Fibroblast of pulmonary artery (primary cell): ENCODE results near the gene CUL4B.
"Not testable (repeated sequence)": the region's sequence is repeated elsewhere in the genome, so short reads cannot be mapped to it uniquely, and the experiment has no call there.

ENCODE experiments used
- DNase-seq: peaks from one replicate; pipeline ENCODE4 v3.0.0-alpha.2; 2010; ENCODE audit warnings: low read depth
- H3K4me3 ChIP-seq: replicated peaks from 2 replicates; pipeline ENCODE4 v1.5.1; 2011; ENCODE audit warnings: low read depth, mild to moderate bottlenecking, control low read depth, low read length, moderate library complexity
- TF ChIP-seq, protein P1 (sequence below): IDR thresholded peaks from 2 replicates; pipeline ENCODE4 v1.5.1; 2011; ENCODE audit warnings: mild to moderate bottlenecking, control low read depth, low read length, inconsistent platforms; ENCODE audit errors: missing control alignments

The CUL4B gene

DNA sequence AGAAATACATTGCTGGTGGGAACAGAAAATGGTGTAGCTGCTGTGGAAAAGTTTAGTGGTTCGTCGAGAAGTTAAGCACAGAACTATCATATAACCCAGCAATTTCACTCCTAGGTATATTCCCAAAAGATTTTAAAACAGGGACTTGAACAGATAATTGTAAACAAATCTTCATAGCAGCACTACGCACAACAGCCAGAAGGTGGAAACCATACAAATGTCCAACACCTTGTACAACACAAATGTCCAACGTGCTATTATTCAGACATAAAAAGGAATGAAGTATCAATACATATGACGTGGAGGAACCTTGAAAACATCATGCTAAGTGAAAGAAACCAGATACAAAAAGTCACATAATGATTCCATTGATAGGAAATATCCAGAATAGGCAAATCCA, 37.9 kb downstream of the CUL4B start:
- DNase-seq, result no peak
- no peak overlapping the region for H3K4me3 ChIP-seq
- TF ChIP-seq, protein P1, sequence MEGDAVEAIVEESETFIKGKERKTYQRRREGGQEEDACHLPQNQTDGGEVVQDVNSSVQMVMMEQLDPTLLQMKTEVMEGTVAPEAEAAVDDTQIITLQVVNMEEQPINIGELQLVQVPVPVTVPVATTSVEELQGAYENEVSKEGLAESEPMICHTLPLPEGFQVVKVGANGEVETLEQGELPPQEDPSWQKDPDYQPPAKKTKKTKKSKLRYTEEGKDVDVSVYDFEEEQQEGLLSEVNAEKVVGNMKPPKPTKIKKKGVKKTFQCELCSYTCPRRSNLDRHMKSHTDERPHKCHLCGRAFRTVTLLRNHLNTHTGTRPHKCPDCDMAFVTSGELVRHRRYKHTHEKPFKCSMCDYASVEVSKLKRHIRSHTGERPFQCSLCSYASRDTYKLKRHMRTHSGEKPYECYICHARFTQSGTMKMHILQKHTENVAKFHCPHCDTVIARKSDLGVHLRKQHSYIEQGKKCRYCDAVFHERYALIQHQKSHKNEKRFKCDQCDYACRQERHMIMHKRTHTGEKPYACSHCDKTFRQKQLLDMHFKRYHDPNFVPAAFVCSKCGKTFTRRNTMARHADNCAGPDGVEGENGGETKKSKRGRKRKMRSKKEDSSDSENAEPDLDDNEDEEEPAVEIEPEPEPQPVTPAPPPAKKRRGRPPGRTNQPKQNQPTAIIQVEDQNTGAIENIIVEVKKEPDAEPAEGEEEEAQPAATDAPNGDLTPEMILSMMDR, result no peak

DNA sequence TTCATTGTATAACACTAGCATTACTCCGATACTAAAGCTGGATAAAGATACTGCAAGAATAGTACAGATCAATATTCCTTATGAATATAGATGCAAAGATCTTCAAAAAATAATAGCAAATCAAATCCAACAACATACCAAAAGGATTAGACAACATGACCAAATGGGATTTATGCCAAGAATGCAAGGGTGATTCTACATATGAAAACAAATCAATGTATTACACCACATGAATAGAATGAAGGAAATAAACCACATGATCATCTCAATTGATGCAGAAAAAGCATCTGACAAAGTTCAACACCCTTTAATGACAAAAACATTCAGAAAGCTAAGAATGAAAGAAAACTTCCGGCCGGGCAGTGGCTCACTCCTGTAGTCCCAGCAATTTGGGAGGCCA, 42.8 kb downstream of the CUL4B start:
- H3K4me3 ChIP-seq, result no peak overlapping the region
- peak; percentile 73 for DNase-seq
- TF ChIP-seq, protein P1, result no peak

DNA sequence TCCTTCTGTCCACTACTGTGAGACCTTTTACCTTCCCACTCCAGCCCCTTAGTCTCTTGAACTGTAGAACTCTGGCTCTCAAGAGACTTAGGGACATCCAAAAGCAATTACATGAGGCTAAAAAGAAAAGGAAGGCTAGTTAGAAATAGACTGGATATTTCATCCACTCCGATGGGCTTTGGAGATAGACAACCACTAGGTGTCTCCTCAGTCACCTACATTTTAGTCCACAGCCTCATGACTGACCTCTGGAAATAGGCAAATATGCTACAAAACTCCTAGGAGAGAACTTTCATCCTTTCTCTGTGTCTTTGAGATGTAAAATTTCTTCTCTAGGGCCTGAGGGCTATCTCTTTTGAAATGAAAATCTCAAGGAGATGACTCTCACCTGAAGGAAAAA, 46.5 kb downstream of the CUL4B start:
- no peak overlapping the region for H3K4me3 ChIP-seq
- TF ChIP-seq, protein P1, result peak; percentile 39
- peak; percentile 34 for DNase-seq

DNA sequence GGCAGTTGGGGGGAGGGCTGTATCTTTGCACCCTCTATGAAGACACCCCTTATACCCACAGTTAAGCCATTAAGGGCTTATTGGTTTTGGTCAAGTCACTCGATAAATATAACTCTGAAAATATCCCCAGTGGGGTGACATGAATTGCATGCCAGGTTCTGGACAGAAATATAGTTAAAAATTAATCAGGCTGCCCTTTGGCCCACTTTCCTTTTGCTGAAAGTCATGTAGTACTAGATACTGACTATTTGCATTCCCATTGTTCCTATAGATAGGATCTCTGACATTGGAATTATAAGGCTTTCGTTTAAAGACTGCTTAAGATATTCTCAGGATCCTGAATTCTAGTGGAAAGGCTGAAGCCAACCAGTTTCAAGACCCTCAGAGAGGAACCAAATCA, 48.1 kb downstream of the CUL4B start:
- H3K4me3 ChIP-seq, result no peak overlapping the region
- TF ChIP-seq, protein P1, result no peak
- no peak for DNase-seq

DNA sequence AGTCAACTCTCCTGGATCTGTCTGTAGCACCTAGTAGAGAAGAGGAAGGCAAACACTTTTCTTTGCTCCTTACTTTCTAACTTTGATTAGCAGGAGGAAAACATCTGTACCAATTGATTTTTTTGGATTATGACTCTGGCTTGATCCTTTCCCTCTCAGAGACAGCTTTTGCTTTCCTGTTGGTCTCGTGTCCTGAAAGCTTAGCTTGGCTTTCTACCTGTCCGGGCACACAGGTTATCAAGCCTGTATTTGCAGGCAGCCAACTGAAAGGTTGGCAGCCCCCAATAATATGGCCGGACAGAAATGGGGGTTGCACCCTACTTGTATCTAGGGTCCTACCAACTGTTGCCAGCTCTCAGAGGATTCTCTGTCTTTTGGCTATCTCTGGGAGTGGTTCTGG, 48.5 kb downstream of the CUL4B start:
- TF ChIP-seq, protein P1, result no peak
- no peak for DNase-seq
- no peak overlapping the region for H3K4me3 ChIP-seq

DNA sequence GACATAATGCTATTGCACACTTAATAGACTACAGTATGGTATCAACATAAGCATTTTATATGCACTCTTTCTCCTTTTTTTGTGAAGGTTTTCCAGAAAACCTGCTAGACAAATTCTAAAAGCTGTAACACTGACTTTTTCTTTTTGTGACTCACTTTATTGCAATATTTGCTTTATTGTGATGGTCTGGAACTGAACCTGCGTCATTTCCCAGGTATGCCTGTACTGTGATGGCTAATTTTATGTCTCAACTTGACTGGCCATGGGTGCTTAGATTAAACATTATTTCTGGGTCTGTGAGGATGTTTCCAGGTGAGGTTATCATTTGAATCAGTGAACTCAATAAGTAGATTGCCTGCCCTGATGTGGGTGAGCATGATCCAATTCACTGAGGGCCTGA, 56.2 kb downstream of the CUL4B start:
- no peak for DNase-seq
- TF ChIP-seq, protein P1, result no peak
- no peak overlapping the region for H3K4me3 ChIP-seq

DNA sequence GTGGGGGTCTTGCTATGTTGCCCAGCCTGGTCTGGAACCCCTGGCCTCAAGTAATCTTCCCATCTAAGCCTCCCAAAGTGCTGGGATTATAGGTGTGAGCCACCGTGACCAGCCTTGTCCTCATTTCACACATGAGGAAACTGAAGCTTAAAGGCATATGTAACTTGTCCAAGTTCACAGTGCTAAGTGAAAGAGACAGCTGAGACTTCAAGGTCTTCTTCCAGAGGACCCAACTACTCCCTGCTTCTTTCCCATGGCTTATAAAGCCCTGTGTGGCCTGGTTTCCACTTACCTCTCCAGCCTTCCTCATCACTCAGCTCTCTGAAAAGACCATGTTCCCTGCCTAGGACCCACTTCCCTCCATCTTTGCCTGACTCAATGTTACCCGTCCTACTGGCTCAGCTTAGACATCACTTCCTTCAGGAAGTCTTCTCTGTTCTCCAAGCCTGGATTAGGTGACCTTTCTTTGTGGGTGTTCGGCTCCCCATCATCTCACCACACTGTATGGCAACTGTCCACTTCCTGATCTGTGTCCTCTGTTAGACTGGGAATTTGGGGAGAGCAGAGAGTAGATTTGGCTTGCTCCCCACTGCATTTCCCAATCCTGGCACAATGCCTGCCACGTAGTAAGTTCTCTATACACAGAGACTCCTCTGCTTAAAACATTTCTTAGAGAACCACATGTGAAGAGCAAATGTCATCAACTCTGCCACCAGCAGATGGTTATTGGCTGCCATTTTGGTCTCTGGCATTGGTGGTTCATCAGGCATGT, 61.3 kb downstream of the CUL4B start:
- TF ChIP-seq, protein P1, result no peak
- peak; percentile 61 for DNase-seq
- no peak overlapping the region for H3K4me3 ChIP-seq

DNA sequence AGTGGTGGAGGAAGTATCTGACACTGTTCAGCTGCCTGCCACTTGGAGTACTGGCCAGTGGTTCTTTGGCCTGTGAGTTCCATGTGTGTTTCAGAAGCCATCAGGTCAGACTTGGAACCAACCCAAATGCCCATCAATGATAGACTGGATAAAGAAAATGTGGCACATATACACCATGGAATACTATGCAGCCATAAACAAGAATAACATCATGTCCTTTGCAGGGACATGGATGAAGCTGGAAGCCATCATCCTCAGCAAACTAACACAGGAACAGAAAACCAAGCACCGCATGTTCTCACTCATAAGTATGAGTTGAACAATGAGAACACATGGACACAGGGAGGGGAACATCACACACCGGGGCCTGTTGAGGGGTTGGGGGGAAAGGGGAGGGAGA, 70.6 kb downstream of the CUL4B start:
- not testable (repeated sequence) for DNase-seq, H3K4me3 ChIP-seq
